GM13976 (cell line): ENCODE measurements around the gene ZSWIM6.
A peak's percentile ranks its signal among the peaks of the same experiment; 100 is the strongest.

Experiments
- DNase-seq: peaks from one replicate; pipeline ENCODE4 v3.0.0; 2012; ENCODE audit warnings: low spot score
- CTCF ChIP-seq: IDR thresholded peaks from 2 replicates; pipeline ENCODE4 v1.5.1; 2012; ENCODE audit warnings: borderline replicate concordance, mild to moderate bottlenecking; ENCODE audit not compliant: insufficient read depth; ENCODE audit errors: extremely low read depth, missing control alignments, control extremely low read depth
- in situ Hi-C: fragments of 300-500 bp; cut with MboI; formaldehyde crosslinking; loops from one replicate; pipeline ENCODE4 v1.12.0; 2022; ENCODE audit warnings: low sequenced_read_pairs, mixed read lengths, inconsistent platforms; ENCODE audit not compliant: unreplicated experiment

Gene ZSWIM6

GRCh38 chr5:61354199-61354598 lies 22.1 kb downstream of the ZSWIM6 start:
- in situ Hi-C loops = no loop called here
- DNase-seq = no peak
- no peak for TF ChIP-seq CTCF

GRCh38 chr5:61357745-61358144 lies 25.7 kb downstream of the ZSWIM6 start:
- TF ChIP-seq CTCF = peak; percentile 12
- in situ Hi-C loops = no loop called here
- DNase-seq = no peak

- in situ Hi-C loops = no loop called here
- DNase-seq = no peak
- TF ChIP-seq CTCF = no peak
Measured at GRCh38 chr5:61362796-61363368, 30.8 kb downstream of the ZSWIM6 start.

GRCh38 chr5:61363401-61364114 lies 31.5 kb downstream of the ZSWIM6 start:
- DNase-seq = no peak
- no peak for TF ChIP-seq CTCF
- in situ Hi-C loops = no loop called here

- in situ Hi-C loops = no loop called here
- no peak for DNase-seq
- no peak for TF ChIP-seq CTCF
Measured at GRCh38 chr5:61366497-61367240, 34.6 kb downstream of the ZSWIM6 start.

GRCh38 chr5:61370506-61370905 lies 38.4 kb downstream of the ZSWIM6 start:
- TF ChIP-seq CTCF = no peak
- in situ Hi-C loops = no loop called here
- DNase-seq = no peak
